AG04449 (cell line): ENCODE data around the gene ILDR2.

ENCODE experiments used
- CTCF ChIA-PET: fragments of 350-600 bp; formaldehyde crosslinking; extraction: SDS; loops from one replicate; lab custom pipeline; 2021; ENCODE audit warnings: antibody characterized with exemption; lab: Yijun Ruan, JAX
- POLR2A ChIA-PET: fragments of 400-600, 350-600 bp; formaldehyde crosslinking; extraction: SDS; loops from one replicate; lab custom pipeline; 2020; ENCODE audit warnings: antibody characterized with exemption, inconsistent platforms; lab: Yijun Ruan, JAX
- DNase-seq: peaks from one replicate; pipeline ENCODE4 v3.0.0-alpha.2; 2010; ENCODE audit warnings: low read depth, low spot score
- H3K4me3 ChIP-seq: 2 replicates; pipeline ENCODE4 v1.5.1; 2011; ENCODE audit warnings: low read depth, mild to moderate bottlenecking, control low read depth, low read length
- TF ChIP-seq, protein P1 (sequence below): IDR thresholded peaks from one replicate; pipeline ENCODE4 v1.5.1; 2011; ENCODE audit warnings: mild to moderate bottlenecking, moderate library complexity, low read length, control low read depth, inconsistent platforms; ENCODE audit not compliant: insufficient read depth; ENCODE audit errors: missing control alignments

Gene ILDR2

GRCh38 chr1:166915042-166915441, 60.3 kb downstream of the ILDR2 start:
- POLR2A ChIA-PET = no interaction called here
- TF ChIP-seq, protein P1, sequence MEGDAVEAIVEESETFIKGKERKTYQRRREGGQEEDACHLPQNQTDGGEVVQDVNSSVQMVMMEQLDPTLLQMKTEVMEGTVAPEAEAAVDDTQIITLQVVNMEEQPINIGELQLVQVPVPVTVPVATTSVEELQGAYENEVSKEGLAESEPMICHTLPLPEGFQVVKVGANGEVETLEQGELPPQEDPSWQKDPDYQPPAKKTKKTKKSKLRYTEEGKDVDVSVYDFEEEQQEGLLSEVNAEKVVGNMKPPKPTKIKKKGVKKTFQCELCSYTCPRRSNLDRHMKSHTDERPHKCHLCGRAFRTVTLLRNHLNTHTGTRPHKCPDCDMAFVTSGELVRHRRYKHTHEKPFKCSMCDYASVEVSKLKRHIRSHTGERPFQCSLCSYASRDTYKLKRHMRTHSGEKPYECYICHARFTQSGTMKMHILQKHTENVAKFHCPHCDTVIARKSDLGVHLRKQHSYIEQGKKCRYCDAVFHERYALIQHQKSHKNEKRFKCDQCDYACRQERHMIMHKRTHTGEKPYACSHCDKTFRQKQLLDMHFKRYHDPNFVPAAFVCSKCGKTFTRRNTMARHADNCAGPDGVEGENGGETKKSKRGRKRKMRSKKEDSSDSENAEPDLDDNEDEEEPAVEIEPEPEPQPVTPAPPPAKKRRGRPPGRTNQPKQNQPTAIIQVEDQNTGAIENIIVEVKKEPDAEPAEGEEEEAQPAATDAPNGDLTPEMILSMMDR = no peak
- no peak overlapping the region for H3K4me3 ChIP-seq
- CTCF ChIA-PET = interaction anchor here (14.2 kb wide), 1 partner anchor 143 kb away, joined by 380 read pairs; no protein-coding TSS in a partner anchor
- DNase-seq = no peak

- TF ChIP-seq, protein P1 = no peak
- no peak for DNase-seq
- no peak overlapping the region for H3K4me3 ChIP-seq
- POLR2A ChIA-PET = no interaction called here
- CTCF ChIA-PET = interaction anchor here (1.2 to 14.2 kb wide), 2 partner anchors 144 to 627 kb away, joined by 3 to 380 read pairs; no protein-coding TSS in a partner anchor
Measured at GRCh38 chr1:166914111-166914510, 61.2 kb downstream of the ILDR2 start.

- no peak for DNase-seq
- ChIA-PET POLR2A (no interaction called here), CTCF (interaction anchor here (1.7 to 14.2 kb wide), 3 partner anchors 11 to 147 kb away, joined by 3 to 380 read pairs (median 8); no protein-coding TSS in a partner anchor)
- H3K4me3 ChIP-seq = no peak overlapping the region
- TF ChIP-seq, protein P1 = no peak
Measured at GRCh38 chr1:166911624-166912023, 63.7 kb downstream of the ILDR2 start.

DNA sequence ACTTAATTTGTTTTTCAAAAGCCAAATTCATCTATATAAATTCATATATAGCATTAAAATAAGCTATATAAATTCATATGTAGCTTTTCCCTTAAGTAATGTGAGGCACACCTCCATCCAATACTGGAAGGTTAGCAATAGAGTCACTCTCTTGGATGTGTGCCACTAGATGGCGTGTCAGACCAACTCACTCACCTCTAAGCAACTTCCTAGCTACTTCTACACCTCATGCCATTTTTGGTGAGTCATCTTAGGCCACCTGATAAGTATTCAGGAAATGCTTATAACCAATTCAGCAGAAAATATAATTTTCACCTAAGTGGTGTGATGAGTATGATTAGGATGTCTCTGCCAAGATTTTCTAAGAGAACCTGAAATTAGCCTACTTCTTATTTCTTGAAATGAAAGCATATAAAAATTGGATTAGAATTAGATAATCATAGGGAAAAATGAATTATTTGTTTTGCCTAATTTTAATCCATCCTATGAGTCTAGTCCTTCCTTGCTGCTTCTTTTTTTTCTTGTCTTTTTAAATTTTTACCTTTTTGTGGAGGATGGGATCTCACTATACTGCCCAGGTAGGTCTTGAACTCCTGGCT, 64.8 kb downstream of the ILDR2 start:
- TF ChIP-seq, protein P1 = peak; percentile 63
- peak; percentile 17 for DNase-seq
- POLR2A ChIA-PET = no interaction called here
- no peak overlapping the region for H3K4me3 ChIP-seq
- CTCF ChIA-PET = interaction anchor here (0.5 to 14.2 kb wide), 19 partner anchors 8 to 646 kb away, joined by 3 to 380 read pairs (median 3); no protein-coding TSS in a partner anchor

DNA sequence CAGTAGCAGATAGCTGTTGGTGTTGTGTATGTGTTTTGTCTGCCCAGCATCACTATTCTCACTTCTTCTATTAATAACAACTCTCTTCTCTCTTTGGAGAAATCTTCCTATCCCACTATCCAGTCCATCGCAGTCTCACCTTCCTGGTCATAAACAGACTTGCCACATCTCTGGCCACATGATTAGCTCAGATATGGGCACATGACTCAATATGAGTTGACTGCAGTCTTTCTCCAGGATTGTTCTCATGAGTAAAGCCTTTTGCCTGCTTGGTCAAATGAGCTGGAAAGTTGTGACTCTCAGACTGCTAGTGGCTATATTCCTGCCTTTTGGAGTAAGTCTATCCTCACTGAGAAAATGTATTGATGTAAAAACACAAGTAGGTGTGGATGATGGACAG, 66.4 kb downstream of the ILDR2 start:
- TF ChIP-seq, protein P1 = no peak
- POLR2A ChIA-PET = no interaction called here
- CTCF ChIA-PET = interaction anchor here (1.2 to 14.2 kb wide), 7 partner anchors 9 to 626 kb away, joined by 3 to 380 read pairs (median 7); no protein-coding TSS in a partner anchor

GRCh38 chr1:166907763-166908162, 67.6 kb downstream of the ILDR2 start:
- DNase-seq = no peak
- CTCF ChIA-PET = interaction anchor here (0.9 to 14.2 kb wide), 3 partner anchors 11 to 151 kb away, joined by 3 to 380 read pairs (median 5); no protein-coding TSS in a partner anchor
- POLR2A ChIA-PET = no interaction called here
- TF ChIP-seq, protein P1 = no peak
- no peak overlapping the region for H3K4me3 ChIP-seq

More for the DNA sequence above, 66.4 kb downstream of the ILDR2 start:
- no peak overlapping the region for H3K4me3 ChIP-seq
- DNase-seq = no peak
